Kidney (tissue), 14 donors: ENCODE measurements around the gene THADA. TPM values are rescaled to one million over a fixed set of nuclear protein-coding genes. Genes with fewer than 3 reads are reported as not detected.
"Not testable (repeated sequence)": the region's sequence is repeated elsewhere in the genome, so short reads cannot be mapped to it uniquely, and the experiment has no call there.

Experiments
- DNase-seq, 5 donors: peaks; one replicate each; pipeline ENCODE4 v3.0.0-alpha.2; 2013 to 2020
- FAIRE-seq: peaks from 2 replicates; lab custom pipeline; 2012; peaks lifted over from hg19 to GRCh38; lab: Jason Lieb, UNC
- H3K27ac ChIP-seq, 2 donors: one replicate each; pipeline ENCODE4 v1.7.0; 2013; ENCODE audit warnings: low read depth in 2 of 2, low read length in 2 of 2, inconsistent platforms in 1 of 2
- H3K27me3 ChIP-seq: one replicate; pipeline ENCODE4 v1.7.1; 2013; ENCODE audit warnings: low read length, inconsistent platforms; ENCODE audit not compliant: control insufficient read depth, insufficient read depth
- H3K36me3 ChIP-seq, 3 donors: one replicate each; pipeline versions ENCODE4 v1.7.0 to v1.7.1; 2013; ENCODE audit warnings: low read length in 3 of 3, control low read depth in 1 of 3, inconsistent platforms in 1 of 3; ENCODE audit not compliant: insufficient read depth in 3 of 3, control insufficient read depth in 2 of 3
- H3K4me1 ChIP-seq, 3 donors: one replicate each; pipeline versions ENCODE4 v1.7.0 to v1.7.1; 2013; ENCODE audit warnings: low read length in 3 of 3, inconsistent platforms in 1 of 3, low read depth in 1 of 3; ENCODE audit not compliant: control insufficient read depth in 2 of 3, insufficient read depth in 2 of 3
- H3K4me3 ChIP-seq, 3 donors: one replicate each; pipeline versions ENCODE4 v1.7.0 to v1.8.1; 2013; ENCODE audit warnings: low read length in 3 of 3, control low read depth in 1 of 3, inconsistent platforms in 1 of 3
- H3K9ac ChIP-seq, 3 donors: one replicate each; pipeline versions ENCODE4 v1.7.0 to v1.7.1; 2013; ENCODE audit warnings: low read length in 3 of 3, control low read depth in 1 of 3, inconsistent platforms in 1 of 3
- H3K9me3 ChIP-seq, 3 donors: one replicate each; pipeline versions ENCODE4 v1.7.0 to v1.7.1; 2013; ENCODE audit warnings: low read length in 3 of 3, control low read depth in 1 of 3, inconsistent platforms in 1 of 3; ENCODE audit not compliant: control insufficient read depth in 2 of 3, insufficient read depth in 1 of 3
- CTCF ChIP-seq: IDR thresholded peaks from 3 replicates; pipeline ENCODE4 v1.5.1; 2012; ENCODE audit warnings: mild to moderate bottlenecking, moderate library complexity, borderline replicate concordance; ENCODE audit not compliant: insufficient read depth; ENCODE audit errors: extremely low read depth
- intact Hi-C: fragments of 100-400 bp; cut with DNase I; formaldehyde crosslinking; loops from one replicate; pipeline ENCODE4 v1.11.1; 2022
- polyA plus RNA-seq: library from polyadenylated mRNA; stranded (reverse); fragments of 350-450 nt; fragmentation: Illumina TruSeq; extraction: RNeasy Lipid Tissue Mini Kit (QIAGEN cat#74804); gene quantifications from one replicate; pipeline ENCODE4 v1.2.3, GENCODE V29; 2014; ENCODE audit warnings: low read depth, low replicate concordance; ENCODE audit not compliant: insufficient read depth
- total RNA-seq: library from RNA; stranded (reverse); fragmentation: NEBNext Ultra II Directional; extraction: Animal tissue kit (Norgen Biotek cat#: 25700); gene quantifications from one replicate; pipeline ENCODE4 v1.2.1, GENCODE V29; 2021
- donor health status: control.
- donor health status: control.
- donor health status: control.
- donor health status: control.
- donor health status: control.
- donor health status: DM: yes; HTN: yes; CAD: no.
- donor health status: Normal renal cell carcinoma (clear cell type).

Gene THADA
- total and polyA plus RNA-seq, 2 donors from 2014 or later = 21.4 to 45.1 TPM

GRCh38 chr2:43534569-43534968 is 61.3 kb downstream of the THADA start:
- DNase-seq (no peak), FAIRE-seq (no peak)
- no peak for TF ChIP-seq CTCF
- Histone ChIP-seq H3K9ac (no peak overlapping the region), H3K27ac (no peak overlapping the region), H3K27me3 (no peaks in the 10 kb centered on the region), H3K4me3 (no peak overlapping the region), H3K9me3 (no peaks in the 10 kb centered on the region), H3K36me3 (peaks cover 0 to 2% (median 0%) of the 10 kb centered on the region in 3 donors), H3K4me1 (no peaks in the 10 kb centered on the region)
- intact Hi-C loops = no loop called here

- H3K9ac ChIP-seq, H3K27ac ChIP-seq, FAIRE-seq, DNase-seq, intact Hi-C loops, H3K4me3 ChIP-seq, H3K9me3 ChIP-seq, H3K36me3 ChIP-seq, H3K27me3 ChIP-seq, H3K4me1 ChIP-seq: not testable (repeated sequence)
Measured at GRCh38 chr2:43532572-43532971, 63.3 kb downstream of the THADA start.

GRCh38 chr2:43531251-43531650 is 64.6 kb downstream of the THADA start:
- TF ChIP-seq CTCF = no peak
- Histone ChIP-seq H3K9me3 (no peaks in the 10 kb centered on the region), H3K27ac (no peak overlapping the region), H3K4me3 (no peak overlapping the region), H3K27me3 (no peaks in the 10 kb centered on the region), H3K9ac (no peak overlapping the region), H3K4me1 (no peaks in the 10 kb centered on the region), H3K36me3 (no peaks in the 10 kb centered on the region)
- no peak for DNase-seq
- no peak for FAIRE-seq
- intact Hi-C loops = no loop called here

GRCh38 chr2:43526994-43527393 is 68.8 kb downstream of the THADA start:
- no peak for DNase-seq
- FAIRE-seq = peak; percentile 15
- intact Hi-C loops = no loop called here
- H3K9ac ChIP-seq = no peak overlapping the region
- H3K27ac ChIP-seq = no peak overlapping the region
- H3K27me3 ChIP-seq = no peaks in the 10 kb centered on the region
- H3K9me3 ChIP-seq = peaks cover 0 to 6% (median 0%) of the 10 kb centered on the region in 3 donors
- no peaks in the 10 kb centered on the region for H3K4me1 ChIP-seq
- no peak overlapping the region for H3K4me3 ChIP-seq
- TF ChIP-seq CTCF = no peak
- no peaks in the 10 kb centered on the region for H3K36me3 ChIP-seq
